Ishikawa (cell line): Measurements from ENCODE around the gene MTHFD1L.

Experiments used
- CEBPB ChIP-seq: IDR thresholded peaks from 2 replicates; pipeline ENCODE4 v1.6.1; 2012
- CREB1 ChIP-seq: IDR thresholded peaks from 2 replicates; pipeline ENCODE4 v1.6.1; 2012; ENCODE audit warnings: low read depth
- EGR1 ChIP-seq: IDR thresholded peaks from 2 replicates; pipeline ENCODE4 v1.6.1; 2012
- EP300 ChIP-seq: IDR thresholded peaks from 2 replicates; pipeline ENCODE4 v1.6.1; 2012; ENCODE audit warnings: borderline replicate concordance
- FOXM1 ChIP-seq: IDR thresholded peaks from 2 replicates; pipeline ENCODE4 v1.6.1; 2012; ENCODE audit warnings: low read depth, borderline replicate concordance
- NFIC ChIP-seq: IDR thresholded peaks from 2 replicates; pipeline ENCODE4 v1.6.1; 2012
- RAD21 ChIP-seq: IDR thresholded peaks from 2 replicates; pipeline ENCODE4 v1.6.1; 2012; ENCODE audit warnings: low read depth
- TAF1 ChIP-seq: IDR thresholded peaks from 2 replicates; pipeline ENCODE4 v1.6.1; 2012; ENCODE audit warnings: low read depth, mild to moderate bottlenecking
- TCF12 ChIP-seq: IDR thresholded peaks from 2 replicates; pipeline ENCODE4 v1.6.1; 2012; ENCODE audit warnings: low read depth
- TEAD4 ChIP-seq: IDR thresholded peaks from 2 replicates; pipeline ENCODE4 v1.6.1; 2012
- USF1 ChIP-seq: IDR thresholded peaks from 2 replicates; pipeline ENCODE4 v1.6.1; 2012
- YY1 ChIP-seq: IDR thresholded peaks from 2 replicates; pipeline ENCODE4 v1.6.1; 2012; ENCODE audit warnings: low read depth
- ZBTB7A ChIP-seq: IDR thresholded peaks from 2 replicates; pipeline ENCODE4 v1.6.1; 2012; ENCODE audit warnings: low read depth
- TF ChIP-seq, protein P1 (sequence below): IDR thresholded peaks from 2 replicates; pipeline ENCODE4 v1.6.1; 2012; ENCODE audit warnings: low read depth, mild to moderate bottlenecking
- TF ChIP-seq, protein P2 (sequence below): IDR thresholded peaks from 2 replicates; pipeline ENCODE4 v1.6.1; 2012

Gene MTHFD1L

DNA sequence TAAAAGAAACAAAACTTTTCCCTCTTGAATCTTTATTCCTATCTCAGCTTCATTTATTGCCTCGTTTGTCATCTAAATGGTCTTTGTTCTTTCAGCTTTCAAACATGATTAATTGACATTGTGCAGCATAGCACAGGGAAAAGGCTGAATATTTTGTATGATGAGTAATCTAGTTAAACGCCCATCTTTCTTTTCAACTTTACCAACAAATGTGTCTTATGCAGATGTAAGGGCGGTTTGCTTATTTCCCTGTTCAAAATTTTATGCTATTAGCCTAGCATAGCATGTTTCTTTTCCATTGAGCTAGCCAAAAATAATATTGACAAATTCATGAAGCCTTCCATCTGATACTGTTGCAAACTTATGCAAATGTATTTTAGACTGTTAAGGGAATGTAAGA is 197.8 kb downstream of the MTHFD1L start:
- TF ChIP-seq, protein P1, sequence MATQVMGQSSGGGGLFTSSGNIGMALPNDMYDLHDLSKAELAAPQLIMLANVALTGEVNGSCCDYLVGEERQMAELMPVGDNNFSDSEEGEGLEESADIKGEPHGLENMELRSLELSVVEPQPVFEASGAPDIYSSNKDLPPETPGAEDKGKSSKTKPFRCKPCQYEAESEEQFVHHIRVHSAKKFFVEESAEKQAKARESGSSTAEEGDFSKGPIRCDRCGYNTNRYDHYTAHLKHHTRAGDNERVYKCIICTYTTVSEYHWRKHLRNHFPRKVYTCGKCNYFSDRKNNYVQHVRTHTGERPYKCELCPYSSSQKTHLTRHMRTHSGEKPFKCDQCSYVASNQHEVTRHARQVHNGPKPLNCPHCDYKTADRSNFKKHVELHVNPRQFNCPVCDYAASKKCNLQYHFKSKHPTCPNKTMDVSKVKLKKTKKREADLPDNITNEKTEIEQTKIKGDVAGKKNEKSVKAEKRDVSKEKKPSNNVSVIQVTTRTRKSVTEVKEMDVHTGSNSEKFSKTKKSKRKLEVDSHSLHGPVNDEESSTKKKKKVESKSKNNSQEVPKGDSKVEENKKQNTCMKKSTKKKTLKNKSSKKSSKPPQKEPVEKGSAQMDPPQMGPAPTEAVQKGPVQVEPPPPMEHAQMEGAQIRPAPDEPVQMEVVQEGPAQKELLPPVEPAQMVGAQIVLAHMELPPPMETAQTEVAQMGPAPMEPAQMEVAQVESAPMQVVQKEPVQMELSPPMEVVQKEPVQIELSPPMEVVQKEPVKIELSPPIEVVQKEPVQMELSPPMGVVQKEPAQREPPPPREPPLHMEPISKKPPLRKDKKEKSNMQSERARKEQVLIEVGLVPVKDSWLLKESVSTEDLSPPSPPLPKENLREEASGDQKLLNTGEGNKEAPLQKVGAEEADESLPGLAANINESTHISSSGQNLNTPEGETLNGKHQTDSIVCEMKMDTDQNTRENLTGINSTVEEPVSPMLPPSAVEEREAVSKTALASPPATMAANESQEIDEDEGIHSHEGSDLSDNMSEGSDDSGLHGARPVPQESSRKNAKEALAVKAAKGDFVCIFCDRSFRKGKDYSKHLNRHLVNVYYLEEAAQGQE = no peak
- TF ChIP-seq, protein P2, sequence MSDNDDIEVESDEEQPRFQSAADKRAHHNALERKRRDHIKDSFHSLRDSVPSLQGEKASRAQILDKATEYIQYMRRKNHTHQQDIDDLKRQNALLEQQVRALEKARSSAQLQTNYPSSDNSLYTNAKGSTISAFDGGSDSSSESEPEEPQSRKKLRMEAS = 0 out of 2 replicates have a peak, but pooled peaks have one; percentile 24
- TF ChIP-seq RAD21 (no peak), FOXM1 (peak; percentile 59; the same call in 1 of the 2 replicates), CREB1 (no peak), YY1 (no peak), NFIC (peak; percentile 27; the same call in 1 of the 2 replicates), TCF12 (no peak; the same call in 1 of the 2 replicates), EGR1 (no peak), TAF1 (no peak), EP300 (peak; percentile 78; the same call in 1 of the 2 replicates), USF1 (no peak), ZBTB7A (no peak), TEAD4 (peak; percentile 67), CEBPB (0 out of 2 replicates have a peak, but pooled peaks have one; percentile 10)

DNA sequence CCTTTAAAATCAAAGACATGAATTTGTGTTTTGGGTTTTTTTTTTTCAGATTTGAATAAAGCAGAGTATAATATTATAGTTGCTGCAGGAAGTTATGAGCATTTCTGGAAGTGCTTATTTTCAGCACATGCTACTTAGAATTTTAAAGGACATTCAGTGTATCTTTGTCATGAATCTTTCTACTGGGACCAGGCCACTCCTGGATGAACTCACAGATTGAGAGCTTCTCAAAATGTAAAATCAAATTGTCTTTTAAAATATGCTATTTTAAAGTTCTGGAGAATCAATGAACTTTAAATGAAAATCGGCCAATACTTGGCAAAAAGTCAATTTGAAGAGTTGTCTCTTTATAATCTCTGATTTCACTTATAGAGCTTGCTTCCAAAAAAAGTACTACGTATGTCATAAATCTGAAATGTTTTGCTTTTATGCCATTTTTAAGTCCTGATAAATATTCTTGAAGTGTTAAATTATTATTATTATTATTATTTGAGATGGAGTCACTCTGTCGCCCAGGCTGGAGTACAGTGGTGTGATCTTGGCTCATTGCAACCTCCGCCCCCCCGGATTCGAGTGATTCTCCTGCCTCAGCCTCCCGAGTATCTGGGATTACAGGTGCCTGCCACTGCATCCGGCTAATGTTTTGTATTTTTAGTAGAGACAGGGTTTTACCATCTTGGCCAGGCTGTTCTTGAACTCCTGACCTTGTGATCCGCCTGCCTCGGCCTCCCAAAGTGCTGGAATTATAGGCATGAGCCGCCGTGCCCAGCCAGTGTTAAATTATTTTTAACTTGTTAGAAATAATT is 198.5 kb downstream of the MTHFD1L start:
- TF ChIP-seq NFIC (no peak), FOXM1 (no peak)
- TF ChIP-seq, protein P2 = 0 out of 2 replicates have a peak, but pooled peaks have one; percentile 3

- TF ChIP-seq EP300 (no peak), EGR1 (no peak), TAF1 (no peak)
Measured at GRCh38 chr6:151065027-151065815, 199.7 kb downstream of the MTHFD1L start.

GRCh38 chr6:151067684-151068596 is 202.4 kb downstream of the MTHFD1L start:
- TF ChIP-seq NFIC (peak; percentile 90), TAF1 (no peak), RAD21 (no peak), EP300 (peak; percentile 72), CEBPB (0 out of 2 replicates have a peak, but pooled peaks have one; percentile 50), TCF12 (peak; percentile 77), TEAD4 (peak; percentile 59), YY1 (no peak), CREB1 (no peak; the same call in 1 of the 2 replicates), USF1 (0 out of 2 replicates have a peak, but pooled peaks have one; percentile 18), ZBTB7A (no peak), EGR1 (no peak), FOXM1 (0 out of 2 replicates have a peak, but pooled peaks have one; percentile 52)
- TF ChIP-seq, protein P2 = peak; percentile 36; the same call in 1 of the 2 replicates
- TF ChIP-seq, protein P1 = no peak
